SK-N-MC (cell line): Measurements from ENCODE around the gene PSMD13.

Source experiments
- EZH2 ChIP-seq: fragments of 200-600 bp; sonication (generic); IDR thresholded peaks from one replicate; pipeline ENCODE4 v1.6.1; 2017; ENCODE audit warnings: antibody characterized with exemption
- POLR2AphosphoS5 ChIP-seq: IDR thresholded peaks from 2 replicates; pipeline ENCODE4 v1.6.1; 2012; ENCODE audit warnings: mild to moderate bottlenecking, low read depth, low read length, borderline replicate concordance

GRCh38 chr11:253886-254270, 17.1 kb downstream of the PSMD13 start:
- no peak for TF ChIP-seq EZH2
- TF ChIP-seq POLR2AphosphoS5 = no peak
